GM19455 (cell line): ENCODE data around the gene CHST1.

Experiments used
- ATAC-seq: cut with Tn5 transposase; IDR thresholded peaks from one replicate; pipeline ENCODE4 v1.9.1; 2021; ENCODE audit not compliant: unreplicated experiment

The CHST1 gene, protein sequence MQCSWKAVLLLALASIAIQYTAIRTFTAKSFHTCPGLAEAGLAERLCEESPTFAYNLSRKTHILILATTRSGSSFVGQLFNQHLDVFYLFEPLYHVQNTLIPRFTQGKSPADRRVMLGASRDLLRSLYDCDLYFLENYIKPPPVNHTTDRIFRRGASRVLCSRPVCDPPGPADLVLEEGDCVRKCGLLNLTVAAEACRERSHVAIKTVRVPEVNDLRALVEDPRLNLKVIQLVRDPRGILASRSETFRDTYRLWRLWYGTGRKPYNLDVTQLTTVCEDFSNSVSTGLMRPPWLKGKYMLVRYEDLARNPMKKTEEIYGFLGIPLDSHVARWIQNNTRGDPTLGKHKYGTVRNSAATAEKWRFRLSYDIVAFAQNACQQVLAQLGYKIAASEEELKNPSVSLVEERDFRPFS

DNA sequence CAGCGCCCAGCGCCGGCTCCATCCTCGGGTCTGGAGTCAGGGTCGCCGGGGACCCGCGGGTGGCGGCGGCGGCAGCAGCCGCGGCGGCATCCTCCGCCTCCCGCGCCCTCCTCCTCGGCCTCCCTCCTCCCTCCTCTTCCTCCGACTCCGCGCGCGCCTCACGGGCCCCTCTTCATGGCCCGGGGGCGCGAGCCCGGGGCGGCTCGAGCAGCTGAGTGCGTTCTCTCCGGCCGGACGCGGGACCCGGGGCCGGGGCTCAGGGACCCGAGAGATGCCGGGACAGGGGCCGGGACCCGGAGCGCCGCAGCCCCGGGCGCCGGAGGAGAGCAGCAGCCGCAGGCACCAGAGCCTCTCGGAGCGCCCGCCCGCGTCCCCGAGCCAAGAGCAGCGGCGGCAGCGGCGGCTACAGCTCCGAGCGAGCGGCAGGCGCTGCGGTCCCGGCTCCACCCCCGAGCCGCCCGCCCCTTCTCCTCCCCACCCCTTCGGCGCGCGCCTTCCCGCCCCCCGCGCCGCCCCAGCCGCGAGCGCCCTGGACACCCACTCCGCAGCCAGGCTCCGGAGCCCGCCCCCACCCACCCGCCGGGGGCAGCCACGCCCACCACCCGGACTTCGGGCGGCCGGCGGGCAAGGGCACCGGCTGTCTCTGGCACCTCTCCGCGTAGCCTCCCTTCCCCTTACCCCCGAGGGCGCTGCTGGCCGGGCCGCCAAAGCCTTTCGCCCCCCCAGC lies at the start of gene CHST1:
TSS of gene CHST1 (minus strand) at position 417 of the 727 bp plus-strand sequence. CDS start 14,699 bp downstream, outside the sequence.
- no peak for ATAC-seq

DNA sequence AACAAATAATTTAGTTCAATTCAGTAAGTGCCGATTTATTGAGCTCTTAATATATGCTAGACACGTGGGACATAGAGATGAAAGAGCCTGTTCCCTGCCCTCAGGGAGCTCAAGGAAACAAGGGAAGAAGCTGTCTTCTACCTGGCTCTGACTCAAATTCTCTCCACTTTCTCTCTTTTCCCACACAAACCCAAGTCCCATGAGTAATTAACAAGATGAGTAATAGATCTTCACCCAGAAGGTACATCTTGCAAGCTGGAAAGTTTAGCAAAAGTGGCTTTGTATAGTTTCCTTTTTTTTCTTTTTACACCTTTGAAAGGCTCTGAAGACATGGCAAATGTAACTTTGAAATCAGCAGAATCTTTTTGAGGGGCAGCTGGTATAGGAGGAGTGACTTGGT lies 48.2 kb upstream of the CHST1 start:
- no peak for ATAC-seq

DNA sequence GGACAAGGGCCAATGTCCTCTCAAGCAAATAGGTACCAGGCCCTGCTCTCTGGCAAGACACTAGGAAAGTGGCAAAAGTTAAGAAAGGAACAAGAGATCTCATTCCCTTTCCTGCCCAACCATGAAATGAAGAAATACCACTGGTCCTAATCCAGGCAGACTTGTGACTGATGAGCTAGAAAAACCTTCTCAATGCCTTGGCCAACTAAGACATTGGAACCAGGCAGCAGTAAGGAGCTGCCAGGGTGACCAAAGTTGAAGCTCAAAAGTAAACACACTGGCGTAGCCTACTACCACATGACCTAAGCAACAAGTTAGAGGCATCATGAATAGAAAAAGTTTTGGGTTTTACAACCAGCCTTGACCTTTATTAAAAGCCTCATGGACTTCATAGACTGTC lies 45.1 kb upstream of the CHST1 start:
- ATAC-seq: no peak

DNA sequence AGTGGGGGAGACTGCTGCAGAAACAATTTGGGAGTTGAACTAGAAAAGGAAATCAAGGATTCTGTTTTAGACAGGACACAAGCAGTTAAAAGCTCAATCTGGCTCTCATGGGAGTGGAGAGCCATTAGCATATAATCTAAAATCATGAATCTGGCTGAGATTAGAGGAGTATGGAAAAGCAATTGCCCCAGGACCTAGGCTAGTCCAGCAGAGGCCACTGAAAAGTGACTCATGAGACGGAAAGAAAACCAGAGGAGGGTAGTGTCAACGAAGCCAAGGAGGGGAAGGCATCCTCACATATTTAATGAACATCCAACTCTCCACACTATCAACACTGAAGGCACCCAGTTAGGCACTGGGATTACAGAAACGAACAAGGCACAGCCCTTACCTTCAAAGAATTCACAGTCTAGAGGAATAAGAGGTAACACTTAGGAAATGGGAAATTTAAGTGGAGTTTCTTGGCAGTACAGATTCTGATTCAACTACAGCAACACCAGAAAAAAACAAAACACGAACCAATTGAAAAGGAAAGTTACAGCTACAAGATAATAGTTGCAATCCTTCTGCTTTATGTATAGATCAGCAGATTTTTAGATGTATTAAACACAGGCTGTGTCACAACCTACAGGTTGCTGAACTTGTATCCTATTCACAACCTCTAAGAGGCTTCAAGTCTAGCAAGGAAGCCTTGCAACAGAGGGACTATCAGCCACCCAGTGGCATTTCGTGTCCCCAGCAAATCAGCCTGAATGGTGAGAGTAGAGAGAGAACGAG lies 43.7 kb upstream of the CHST1 start:
- no peak for ATAC-seq

DNA sequence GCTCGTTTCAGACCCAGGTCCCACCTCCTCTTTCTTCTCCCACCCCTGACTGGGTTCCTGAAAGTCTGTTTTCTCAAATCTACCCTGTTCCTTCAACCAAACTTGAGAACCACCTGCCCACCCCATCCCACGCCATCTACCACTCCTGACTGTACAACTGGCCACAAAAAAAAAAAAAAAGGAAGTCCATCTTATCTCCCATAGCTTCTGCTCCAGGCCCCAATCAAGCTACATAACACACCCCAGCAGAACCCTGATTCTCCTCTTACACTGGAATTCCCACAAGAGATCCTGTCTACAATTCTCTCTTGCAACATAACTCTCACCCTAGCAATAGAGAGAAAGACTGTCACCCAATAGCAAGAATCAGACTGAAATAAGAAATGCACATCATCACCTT lies 39.2 kb upstream of the CHST1 start:
- no peak for ATAC-seq

DNA sequence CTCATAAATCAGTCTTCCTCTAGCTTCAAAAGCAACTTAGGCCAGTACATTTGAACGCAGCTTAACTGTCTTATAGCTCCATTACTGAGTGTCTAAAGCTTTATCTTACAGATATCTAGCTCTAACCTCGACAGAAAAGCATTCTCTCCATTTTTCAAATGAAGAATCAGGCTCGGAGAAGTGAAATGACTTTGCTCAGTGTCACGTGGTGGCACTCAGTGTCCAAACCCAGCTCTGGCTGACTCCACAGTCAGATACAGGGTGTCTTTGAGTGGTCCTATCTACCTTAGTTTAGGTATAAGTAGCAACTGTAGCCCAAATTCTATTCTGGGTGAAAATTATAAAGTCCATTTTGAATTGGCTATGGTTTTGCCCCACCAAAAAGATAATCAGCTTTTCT lies 38.7 kb upstream of the CHST1 start:
- no peak for ATAC-seq

DNA sequence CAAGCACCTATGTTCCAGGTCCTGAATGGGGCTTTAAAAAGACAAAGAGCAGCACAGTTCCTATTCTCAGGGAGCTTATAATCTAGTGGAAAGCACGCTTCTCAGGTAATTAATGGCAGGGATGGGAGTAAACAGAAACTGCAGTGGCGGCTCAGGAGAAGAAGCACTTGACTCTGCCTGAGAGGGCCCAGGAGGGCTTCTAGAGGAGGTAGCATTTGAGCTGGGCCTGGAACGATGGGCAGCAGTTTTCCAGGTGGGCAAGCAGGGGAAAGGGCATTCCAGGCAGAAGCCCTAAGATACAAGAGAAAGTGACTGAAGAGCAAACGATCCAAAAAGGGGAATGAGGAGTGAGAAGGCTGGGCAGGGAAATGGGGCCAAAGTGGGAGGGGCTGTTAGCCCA lies 37.1 kb upstream of the CHST1 start:
- ATAC-seq: no peak

DNA sequence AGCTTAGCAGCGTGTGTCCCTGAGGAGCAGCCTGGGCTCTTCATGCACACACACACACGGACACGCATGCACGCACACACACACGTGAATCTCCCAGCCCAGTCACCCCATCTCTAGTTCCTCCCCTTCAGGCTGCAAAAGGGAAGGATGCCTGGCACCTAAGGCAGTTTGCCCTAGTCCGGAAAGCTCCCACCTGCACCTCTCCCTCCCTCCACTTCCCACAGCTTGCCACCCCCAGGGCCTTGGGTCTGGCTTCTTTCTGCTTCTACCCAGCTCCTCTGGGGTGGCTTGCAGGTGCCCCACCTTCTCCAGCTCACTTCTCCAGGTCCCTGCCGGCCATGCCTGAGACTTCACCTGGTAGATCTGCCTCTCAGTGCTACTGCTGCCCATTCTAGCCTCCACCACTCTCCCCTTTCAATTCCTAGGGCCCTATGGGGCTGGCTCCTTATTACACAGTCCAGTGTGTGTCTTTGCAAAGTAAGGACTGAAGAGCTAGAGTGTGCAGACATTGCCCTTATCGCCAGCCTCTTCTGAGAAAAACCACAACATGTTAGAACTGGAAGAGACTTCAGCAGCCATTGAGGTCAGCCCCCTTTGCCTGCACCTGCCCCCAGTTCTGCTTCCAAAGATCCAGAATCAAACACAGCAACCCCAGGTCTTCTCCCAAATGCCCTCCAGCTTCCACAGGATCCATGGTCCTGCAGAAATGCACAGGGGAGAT lies 33.5 kb upstream of the CHST1 start:
- ATAC-seq: no peak

DNA sequence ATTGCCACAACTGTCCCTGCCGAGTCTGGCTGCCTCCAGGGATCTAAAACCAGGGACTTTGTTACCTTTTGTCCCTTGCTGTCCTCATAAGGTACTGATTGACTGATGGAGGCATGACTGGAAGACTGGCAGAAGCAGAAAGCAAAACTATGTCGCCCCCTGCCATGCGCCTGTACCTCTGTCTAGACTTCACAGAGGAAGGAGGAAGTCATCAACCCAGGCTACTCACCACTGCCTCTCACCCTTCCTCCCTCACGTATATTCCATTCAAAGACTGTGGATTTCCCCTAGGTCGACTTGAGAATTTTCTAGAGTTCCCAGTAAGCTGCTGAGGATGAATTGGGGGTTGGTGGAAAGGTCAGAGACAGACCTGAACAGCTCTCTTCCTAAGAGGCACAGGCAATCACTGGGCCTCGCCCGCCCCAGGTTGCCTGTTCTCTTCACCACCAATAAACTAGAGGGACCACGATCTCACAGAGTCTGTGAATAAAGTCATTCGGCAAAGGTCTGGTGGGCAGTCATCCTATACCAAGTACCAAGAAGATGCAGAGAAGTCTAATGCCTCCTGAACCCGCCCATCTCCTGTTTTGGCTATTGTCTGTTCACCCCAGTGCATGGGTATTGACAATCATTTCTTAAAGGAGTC lies 27.5 kb upstream of the CHST1 start:
- no peak for ATAC-seq

DNA sequence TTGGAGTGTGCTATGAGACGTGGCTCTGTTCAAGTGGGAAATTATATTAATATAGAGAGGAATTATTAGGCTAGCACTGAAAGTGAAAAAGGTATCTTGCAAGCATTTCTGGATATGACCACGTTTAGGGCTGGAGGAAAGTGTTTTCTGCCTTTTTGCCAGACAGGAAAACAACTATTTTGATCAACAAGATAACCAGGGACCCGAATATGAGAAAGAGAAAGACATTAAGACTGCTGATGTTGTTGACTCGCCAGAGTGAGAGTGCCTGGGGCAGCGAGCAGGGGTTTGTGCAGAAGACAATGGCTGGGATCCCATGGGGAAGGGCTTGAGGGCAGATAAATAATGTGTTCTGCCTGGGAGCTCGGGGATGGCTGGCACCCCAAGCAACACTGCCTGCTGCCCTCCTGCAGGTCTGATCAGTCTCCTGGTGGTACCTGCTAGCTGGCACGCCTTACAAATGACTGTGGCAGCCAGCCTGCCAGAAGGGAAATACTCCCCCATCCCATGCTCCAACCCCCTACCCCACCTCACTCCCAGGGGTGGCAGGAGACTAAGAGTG lies 23.1 kb upstream of the CHST1 start:
- no peak for ATAC-seq

DNA sequence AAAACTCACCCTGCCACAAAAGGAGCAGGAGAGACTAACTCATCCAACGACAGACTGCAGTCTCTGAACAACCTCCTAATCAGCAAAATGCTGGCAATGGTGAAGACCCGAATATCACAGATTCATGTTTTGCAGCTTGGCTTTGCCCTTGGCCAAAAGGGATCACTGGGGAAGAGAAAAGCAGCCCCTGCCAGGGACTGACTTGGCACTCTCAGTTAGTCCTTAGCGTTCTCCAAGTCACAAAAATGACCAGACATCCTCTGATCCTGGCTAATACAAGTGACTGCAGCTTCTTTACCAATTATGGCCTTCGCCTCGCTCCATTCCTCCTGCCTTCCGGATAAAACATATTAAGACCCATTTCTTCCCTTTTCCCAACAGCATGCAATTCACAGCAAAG lies 22.4 kb upstream of the CHST1 start:
- ATAC-seq: no peak

DNA sequence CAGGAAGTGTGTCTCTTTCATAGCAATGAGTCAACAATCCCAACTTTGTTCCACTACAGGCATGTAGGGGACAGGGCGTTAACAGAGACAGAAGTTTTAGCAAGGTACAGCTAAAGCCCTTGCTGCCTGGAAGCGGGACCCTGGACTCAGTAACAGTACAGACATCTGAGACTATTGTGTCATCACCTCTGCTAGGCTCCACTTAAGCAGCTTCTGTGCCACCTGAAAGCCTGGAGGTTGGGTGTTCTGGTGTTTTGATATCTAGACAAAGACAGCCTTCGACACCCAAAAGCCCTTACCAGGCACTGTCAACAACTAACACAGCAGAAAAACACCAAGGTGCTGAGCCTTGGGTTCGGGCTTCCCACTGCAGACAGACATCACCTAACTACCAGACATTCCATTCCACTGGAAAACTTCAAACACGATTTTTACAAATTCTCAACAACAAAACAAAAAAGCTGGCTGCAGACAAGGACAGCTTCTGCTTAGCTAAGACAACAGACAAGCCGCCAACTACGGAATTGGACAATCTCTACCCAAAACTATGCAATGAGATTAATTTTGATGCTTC lies 20.6 kb upstream of the CHST1 start:
- no peak for ATAC-seq

DNA sequence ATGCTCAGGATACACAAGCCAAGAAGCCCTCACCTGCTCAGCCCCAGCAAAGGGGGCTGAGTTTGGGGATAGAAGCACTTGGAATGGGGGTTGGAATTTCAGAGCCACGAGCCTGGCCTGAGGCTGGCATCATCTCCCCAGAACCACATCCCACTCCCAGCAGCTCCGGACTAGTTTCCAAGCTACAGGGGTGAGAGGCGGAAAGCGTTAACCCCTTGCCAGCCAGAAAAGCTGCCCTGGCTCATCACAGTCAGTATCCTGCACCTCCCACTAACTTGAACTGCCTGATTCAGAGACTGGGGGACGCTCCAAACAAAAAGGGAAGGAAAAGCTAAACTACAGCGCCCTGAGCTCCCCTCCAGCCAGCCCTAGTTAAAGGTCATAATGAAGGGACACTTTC lies 19.0 kb upstream of the CHST1 start:
- ATAC-seq: no peak

DNA sequence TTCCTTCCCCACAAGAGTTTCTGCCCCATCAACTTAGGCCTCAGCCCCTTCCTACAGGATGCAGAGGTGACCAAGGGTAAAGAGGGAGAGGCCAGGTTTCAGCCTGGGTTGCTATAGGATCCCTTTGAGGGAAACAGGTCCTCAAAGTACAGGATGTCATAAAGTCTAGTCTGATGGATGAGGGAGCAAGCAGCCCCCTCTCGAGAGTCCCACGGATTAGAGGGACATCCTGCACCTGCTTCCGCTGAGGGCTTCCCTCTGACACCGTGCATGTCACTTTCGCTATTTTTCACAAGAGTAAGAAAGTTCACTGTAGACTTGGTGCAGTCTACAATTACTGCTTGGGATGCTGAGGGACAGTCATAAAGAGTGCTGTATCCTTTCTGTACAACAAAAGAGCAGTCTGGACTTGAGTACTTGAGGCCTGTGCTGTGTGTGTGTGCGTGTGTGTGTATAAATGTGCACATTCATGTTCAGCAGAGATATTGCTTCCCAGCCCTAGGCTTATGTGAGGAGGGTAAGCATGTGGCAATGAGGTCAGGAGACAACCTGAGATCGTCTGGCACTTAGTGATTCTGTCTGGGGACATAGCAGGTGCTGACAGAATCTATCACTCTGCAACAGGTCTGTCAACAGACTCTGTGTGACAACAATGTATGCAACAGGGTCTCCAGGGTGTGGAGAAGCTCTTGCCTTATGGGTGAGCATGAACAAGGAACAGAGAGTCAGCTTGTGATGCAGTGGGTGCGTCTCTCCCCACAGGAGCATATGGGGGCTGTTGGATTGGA lies 18.0 kb upstream of the CHST1 start:
- ATAC-seq: no peak

DNA sequence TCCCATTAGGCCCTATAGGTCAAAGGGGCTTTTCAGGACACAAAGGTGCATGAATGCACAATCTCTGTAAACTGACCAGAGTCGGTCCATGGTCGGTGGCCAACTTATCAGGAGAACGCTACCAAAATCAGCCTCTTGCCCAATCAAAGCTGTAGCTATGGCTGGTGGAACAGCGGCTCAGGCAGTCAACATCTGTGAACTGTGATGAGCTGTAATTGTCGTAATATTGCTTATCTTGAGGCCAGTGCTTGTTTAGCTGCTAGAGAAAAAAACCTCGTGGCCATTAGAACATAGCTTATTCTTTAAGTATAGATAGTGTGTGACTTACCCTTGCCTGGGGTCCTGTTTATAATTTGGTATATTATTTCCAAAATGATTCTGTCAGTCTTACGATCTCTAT lies 14.4 kb upstream of the CHST1 start:
- ATAC-seq: no peak

DNA sequence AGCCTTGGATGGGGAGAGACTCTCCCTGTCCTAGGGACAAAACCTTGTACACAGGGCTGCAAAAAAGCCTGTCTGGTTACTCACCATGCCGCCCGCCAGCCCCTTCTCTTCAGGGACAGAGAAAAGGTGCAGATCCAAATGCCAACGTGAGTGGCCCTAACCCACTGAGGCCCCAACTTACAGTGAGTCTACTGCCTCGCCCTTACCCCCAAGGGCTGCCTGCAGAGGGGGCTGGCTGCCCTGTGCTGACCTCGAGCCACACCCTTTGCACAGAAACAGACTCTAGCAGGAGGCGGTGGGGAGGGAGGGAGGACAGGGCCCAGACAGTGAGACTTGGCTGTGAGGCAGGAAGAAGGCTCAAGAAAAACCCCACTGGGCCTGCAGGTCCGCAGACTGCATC lies 13.6 kb upstream of the CHST1 start:
- no peak for ATAC-seq

DNA sequence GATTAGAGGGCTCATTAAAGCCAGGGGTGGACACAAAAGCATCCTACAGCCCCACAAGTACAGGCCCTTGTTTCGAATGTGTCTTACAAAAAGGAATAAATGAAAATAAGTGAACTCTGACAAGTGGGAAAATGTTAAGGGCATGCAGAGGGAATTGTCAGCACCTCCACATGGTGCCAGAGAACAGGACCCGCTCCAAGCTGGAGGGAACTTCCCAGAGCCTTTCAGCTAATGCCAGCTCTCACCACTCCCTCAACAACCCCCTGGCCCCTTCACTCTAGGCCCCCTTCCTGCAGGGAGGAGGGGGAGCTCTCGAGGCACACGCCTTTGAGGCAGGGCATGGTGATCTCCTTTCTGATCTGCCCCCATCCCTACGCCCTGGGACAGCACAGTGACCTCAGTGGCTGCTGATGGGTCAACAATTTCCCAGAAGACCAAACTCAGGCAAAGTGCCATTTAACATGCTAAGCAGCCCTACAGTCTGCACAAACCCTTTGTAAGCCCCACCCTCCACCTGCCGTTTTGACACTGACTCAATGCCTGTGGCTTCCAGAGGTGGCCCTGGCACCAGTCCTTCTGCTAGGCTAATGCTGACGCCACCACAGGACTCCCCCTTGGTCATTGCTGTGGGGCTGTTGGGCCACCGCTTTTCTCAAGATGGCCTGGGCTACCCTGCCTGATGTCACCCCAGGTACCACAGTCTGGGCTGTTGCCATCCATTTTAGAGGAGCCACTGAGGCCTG lies 12.5 kb upstream of the CHST1 start:
- no peak for ATAC-seq

DNA sequence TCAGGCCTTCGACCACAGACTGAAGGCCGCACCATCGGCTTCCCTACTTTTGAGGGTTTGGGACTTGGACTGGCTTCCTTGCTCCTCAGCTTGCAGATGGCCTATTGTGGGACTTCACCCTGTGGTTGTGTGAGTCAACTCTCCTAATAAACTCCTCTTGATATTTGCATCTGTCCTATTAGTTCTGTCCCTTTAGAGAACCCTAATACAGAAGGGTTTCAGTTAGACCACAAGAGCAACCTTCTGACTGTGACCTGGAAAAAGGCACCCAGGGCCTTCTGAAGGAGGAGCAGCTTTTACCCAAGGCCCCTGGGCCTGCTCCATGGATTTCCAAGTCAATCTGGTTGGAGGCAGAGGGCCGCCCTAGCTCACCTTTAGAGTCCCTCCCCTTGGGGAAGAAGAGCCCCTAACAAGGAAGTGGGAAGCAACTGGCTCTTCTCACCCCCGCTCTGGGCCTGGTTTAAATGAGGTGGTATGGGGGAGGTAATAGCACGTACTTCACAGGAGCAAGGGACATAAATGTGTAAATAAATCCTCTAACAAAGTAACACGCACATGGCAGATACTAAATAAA lies 11.2 kb upstream of the CHST1 start:
- peak; percentile 86 for ATAC-seq
